GM18907 (cell line): ENCODE data around the gene EYS.
"Not testable (repeated sequence)": the region's sequence is repeated elsewhere in the genome, so short reads cannot be mapped to it uniquely, and the experiment has no call there.

ENCODE experiments used
- ATAC-seq: cut with Tn5 transposase; IDR thresholded peaks from one replicate; pipeline ENCODE4 v1.9.1; 2021; ENCODE audit warnings: mild to moderate bottlenecking, moderate library complexity; ENCODE audit not compliant: unreplicated experiment

Gene EYS

DNA sequence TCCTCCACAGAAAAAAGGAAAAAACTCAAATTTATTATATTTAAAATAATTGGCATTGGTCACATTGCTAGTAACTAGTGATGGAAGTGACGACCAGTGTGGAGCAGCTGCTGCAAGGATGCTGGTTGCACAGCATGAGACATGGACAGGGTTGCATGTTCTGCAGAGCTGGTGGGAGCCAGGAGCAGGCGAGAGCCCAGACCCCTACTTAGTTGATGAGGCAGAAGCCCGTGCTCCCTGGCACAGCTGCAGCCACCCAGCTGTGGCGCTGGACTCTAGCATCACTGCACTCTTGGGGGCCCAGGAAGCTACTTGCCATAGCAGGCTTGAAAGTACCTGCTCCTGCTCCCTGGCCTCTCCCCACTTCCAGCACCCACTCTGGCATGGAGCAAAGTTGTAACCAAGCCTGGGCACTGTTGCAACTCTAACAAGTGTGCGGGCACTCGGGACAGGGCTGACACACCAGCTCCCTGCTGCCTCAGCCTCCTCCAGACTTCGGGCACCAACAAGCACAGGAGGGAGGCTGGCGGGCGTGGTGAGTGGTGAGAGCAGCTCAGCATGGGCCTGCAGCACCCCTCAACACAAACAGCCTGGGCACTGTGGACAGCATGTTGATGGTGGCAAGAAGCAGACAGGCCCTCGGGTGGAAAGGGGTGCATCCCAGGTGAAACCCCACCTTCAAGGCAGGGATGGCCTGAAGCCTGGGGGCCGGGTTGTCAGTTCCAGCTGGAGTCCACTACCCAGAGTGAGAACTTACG, 69.6 kb downstream of the EYS start:
- no peak for ATAC-seq

DNA sequence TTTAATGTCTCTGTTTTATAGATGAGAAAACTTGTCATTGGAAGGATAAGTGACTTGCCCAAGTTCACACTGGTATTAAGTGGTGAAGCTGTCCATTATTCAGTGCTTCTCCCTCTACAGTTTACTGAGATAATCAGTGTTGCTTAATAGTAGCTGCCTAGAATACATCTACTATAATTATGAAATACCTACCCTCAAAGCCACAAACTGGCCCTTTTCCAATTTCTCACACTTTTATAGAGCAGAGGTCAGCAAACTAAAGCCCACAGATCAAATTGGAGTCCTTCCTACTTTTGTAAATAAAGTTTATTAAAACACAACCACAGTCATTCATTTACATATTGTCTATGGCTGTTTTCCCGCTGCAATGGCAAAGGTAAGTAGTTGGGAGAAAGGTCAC, 73.5 kb downstream of the EYS start:
- no peak for ATAC-seq

DNA sequence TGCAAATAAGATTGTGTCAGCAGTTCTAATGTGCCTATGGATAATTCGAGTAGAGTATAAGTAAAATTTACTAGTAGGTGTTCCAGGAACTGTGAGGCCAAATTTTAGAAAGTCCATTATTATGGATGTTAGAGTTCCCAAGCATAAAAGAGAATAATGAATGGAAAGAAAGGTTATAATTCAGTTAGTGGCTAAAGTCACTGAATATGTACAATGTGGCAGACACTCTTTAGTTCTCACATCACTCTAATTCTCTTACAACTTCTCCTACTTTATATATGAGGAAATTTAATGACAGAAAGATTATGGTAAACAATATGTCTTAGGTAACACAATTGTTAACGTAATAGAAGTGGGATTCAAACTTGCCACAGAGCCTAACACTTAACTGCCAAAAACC, 75.3 kb downstream of the EYS start:
- no peak for ATAC-seq

DNA sequence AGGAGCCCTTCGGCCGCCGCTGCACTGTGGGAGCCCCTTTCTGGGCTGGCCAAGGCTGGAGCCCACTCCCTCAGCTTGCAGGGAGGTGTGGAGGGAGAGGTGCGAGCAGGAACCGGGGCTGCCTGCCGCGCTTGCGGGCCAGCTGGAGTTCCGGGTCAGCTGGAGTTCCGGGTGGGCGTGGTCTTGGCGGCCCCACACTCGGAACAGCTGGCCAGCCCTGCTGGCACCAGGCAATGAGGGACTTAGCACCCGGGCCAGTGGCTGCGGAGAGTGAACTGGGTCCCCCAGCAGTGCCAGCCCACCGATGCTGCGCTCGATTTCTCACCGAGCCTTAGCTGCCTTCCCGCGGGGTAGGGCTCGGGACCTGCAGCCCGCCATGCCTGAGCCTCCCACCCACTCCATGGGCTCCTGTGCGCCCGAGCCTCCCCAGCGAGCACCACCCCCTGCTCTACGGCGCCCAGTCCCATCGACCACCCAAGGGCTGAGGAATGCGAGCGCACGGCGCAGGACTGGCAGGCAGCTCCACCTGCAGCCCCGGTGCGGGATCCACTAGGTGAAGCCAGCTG, 79.5 kb downstream of the EYS start:
- ATAC-seq, result not testable (repeated sequence)

DNA sequence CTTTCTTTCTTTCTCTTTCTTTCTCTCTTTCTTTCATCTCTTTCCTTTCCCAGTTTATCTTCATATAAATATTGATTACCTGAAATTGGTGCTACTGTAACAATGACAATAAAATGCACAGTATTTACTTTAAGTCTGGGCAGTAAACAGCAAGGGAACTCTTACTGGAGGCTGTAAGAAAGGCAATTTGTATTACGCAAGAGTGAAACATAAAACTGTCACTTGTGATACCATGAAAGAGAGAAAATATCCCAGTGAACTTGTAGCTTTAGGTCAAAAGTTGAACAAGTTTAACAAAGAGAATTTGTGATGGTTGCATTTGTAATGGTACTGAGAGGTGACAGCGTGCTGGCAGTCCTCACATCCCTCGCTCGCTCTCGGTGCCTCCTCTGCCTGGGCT, 80.0 kb downstream of the EYS start:
- no peak for ATAC-seq

DNA sequence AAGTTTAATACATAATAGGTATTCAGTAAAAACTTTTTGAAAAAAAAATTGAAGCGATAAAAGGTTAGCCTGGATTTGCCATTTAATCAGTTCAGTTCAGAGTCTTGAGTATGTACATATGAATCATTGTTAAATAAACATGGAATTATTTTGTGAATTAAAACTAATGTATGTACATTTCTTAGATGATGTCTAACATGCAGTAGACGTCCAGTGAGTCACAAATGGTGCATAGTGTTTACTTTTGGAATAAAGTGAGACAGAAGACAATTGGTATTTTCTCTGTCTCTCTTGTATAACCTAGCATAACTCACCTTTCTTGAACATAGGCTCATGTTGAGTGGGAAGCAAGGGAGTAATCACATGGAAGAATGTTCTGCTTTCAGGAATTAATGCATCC, 83.5 kb downstream of the EYS start:
- no peak for ATAC-seq

DNA sequence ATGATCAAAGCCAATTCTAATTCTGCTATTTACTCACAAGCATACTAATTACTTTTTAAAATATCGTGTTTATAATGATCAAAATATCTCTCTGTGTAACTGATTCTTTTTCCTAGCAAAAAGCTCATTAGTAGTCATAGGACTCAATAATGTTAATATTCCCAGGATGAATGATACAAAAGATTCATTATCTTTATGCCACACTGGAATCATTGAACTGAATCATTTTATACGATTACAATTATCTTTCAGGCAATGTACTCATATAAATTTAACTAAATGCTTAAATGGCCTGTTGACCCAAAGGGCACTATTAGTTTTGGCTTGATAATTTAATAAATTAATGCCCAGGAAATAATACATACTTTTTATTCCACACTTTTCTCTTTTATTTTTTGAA, 96.3 kb downstream of the EYS start:
- ATAC-seq, result no peak

DNA sequence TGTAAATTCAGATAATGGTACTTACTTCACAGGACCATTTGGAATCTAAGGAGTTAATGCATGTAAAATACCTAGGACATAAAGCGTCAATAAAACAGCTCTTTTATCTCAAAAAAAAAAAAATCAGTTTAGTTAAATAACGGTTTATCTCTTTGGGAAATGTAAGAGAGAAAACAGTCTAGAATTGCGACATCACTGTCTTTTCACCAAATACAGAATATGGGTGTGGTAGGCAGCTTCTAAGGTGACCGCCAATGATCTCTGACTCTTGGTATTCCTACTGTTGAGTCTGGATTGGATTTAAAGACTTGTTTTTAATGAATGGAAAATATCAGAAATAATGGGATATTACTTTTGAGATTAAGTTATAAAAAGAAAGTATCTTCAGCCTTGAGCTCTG, 111.5 kb downstream of the EYS start:
- no peak for ATAC-seq

DNA sequence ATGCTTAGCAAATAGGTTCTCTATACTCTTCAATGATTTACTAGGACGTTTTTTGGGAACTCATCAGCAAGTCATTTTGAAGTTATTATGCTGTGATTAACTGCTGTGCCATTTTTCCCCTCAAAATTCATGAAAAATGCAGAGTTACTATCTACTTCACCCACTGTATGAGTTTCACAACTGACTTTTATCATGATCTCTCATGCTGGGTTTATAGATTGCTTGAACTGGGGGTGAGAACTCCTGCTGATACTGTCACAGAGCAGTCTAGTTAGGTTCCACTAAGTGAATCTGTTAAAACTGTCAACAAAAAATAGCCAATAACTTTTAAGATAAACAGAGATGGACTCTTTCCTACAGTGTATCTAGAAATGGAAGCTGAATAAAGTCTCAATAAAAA, 136.7 kb downstream of the EYS start:
- no peak for ATAC-seq

DNA sequence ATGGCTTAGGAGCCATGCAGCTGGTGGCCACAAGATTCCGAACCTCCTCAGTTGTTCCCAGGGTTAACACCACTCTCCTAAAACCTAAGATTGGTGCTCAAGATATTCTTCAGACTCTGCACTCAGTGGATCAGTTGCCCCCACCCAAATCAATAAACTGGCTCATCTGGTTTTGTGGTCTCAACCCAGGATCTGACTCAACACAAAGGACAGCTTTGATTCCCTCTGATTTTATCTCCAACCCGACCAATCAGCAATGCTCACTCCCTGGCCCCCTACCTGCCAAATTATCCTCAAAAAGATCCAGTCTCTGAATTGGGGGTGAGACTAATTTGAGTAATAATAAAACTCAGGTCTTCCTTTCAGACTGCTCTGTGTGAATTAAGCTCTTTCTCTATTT, 137.5 kb downstream of the EYS start:
- no peak for ATAC-seq

DNA sequence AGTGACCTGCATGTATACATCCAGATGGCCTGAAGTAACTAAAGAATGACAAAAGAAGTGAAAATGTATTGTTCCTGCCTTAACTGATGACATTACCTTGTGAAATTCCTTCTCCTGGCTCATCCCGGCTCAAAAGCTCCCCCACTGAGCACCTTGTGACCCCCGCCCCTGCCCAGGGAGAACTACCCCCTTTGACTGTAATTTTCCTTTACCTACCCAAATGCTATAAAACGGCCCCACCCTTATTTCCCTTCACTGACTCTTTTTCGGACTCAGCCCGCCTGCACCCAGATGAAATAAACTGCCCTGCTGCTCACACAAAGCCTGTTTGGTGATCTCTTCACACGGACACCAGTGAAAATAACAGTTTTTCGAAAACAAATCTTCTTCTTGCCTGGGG, 138.0 kb downstream of the EYS start:
- not testable (repeated sequence) for ATAC-seq

DNA sequence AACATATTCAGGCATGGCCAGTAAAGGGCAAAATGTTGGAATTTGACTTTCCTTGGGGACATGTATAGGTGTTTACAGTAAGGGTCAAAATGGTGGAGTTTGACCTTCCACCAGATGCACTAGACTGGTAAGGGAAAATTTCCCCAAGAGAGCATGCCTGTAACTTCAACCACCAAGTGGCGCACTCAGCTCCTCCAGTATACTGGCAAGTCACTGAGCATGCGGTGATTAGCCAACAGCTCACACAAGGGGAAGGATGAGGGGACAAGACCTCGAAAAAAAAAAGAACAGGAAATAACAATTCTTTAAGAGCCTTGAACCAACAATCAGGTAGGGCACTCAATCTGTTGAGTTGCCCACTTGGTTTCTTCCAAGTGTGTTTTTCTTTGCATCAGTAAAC, 140.9 kb downstream of the EYS start:
- ATAC-seq, result no peak

DNA sequence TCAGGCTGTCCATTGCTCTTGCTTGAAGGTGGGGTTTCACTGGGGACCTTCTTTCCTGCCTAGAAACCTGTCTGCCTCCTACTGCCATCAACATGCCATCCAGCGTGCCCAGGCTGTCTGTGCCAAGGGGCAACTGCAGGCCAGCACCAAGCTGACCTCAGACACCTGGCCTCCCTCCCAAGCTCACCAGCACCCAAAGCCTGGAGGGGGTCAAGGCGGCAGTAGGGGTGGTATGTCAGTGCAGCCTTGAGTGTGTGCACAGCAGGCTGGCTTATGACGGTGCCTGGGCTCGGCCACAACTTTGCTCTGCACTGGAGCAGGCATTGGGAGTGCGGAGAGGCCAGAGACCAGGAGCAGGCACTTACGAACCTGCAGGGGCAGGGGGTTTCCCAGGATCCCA, 149.0 kb downstream of the EYS start:
- ATAC-seq, result no peak

DNA sequence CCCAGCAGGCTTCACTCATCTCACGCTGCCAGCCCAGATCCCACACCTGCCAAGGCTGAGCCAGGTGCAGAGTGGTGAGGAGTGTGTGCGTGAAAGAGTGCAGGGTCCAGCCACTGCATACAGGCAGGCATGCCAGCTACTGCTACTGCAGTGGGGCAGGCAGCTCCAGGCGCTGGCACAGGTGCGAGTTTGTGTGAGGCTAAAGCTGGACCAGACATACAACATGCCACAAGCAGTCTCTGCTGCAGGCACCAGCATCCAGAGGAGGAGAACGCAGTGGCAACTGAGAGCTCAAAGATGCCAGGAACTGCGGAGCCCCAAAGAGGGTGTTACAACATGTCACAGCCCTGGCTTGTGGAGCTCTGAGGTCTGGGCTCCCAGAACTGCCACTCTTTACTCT, 149.8 kb downstream of the EYS start:
- no peak for ATAC-seq

DNA sequence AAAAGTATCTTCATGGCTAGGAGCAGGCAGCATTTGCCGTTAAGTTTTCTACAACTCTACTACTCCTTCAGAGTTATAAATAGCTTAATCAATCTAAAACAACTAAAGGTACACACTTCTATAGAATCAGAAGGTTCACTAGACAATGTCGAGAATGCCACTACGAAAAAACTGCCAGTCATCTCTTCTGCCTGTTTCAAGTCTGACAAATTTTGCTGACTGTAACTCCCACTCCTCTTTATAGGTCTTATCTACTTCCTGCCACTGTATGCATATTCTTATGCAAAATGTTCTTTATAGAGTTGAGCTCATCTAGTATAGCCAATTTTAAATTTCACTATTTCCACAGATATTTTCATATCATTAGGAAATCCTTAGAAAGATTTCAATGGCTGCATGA, 160.1 kb downstream of the EYS start:
- ATAC-seq, result no peak

DNA sequence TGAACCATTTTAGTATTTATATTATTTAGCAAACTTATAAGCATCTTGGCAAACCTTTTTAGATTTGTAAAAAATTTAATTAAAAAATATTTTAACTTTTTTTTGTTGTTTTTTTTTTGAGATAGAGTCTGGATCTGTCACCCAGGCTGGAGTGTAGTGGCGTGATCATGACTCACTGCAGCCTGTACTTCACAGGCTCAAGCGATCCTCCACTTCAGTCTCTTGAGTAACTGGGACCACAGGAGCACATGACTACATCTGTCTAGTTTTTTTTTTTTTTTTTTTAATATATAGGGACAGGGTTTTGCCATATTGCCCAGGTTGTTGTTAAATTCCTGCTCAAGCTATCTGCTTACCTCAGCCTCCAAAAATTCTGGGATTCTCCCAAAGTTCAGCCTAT, 161.1 kb downstream of the EYS start:
- ATAC-seq, result no peak

DNA sequence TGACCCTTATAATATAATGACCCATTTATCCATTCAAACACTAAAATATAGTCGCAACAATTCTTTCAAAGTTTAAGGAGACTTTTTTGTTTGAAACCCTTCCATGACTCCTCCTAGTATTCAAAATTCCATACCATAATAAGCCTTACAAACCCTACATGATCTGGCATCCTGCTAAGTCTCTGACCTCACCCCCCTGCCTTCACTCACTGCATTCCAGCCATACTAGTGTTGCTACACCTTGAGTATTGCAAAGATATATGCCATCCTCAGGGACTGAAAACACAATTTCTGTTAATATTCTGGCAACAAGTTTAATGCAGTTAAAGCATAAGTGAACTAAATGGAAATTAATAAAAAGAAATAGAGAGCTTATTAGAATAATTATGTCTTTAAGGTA, 168.4 kb downstream of the EYS start:
- ATAC-seq, result no peak

DNA sequence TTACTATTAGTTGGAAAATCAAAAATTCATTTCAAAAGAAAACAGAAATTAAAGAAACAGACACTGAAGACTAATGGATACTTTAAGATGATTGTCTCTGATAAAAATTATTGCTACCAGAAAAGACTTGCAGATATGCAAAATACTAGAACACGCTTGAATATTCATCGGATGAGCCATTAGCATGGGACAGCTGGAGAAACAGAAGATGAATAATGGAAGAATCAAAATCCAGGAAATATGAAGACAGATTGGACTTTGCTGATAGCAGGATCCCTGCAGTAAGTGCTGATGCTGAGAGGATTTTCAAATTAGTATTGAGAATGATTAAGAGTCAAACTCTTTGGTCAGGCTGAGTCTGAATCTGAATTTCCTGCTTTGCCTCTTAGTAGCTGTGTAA, 169.4 kb downstream of the EYS start:
- no peak for ATAC-seq

DNA sequence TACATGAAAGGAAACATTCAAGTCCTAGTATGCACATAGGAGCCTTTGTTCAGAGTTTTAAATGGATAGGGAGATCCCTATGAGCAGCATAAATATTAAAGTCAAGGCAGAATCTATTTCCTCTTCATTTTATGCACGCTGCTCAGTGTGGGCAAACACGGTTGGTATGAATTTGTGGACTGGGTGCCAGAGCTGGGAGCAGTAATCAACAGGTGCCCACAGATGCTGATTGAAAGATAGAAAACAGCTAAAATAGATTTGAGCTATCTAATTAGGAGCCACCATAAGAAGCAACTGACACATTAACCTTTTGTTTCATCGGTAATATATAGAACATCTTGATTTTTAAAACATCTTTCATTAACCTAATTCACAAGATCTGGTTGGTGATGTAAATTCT, 175.5 kb downstream of the EYS start:
- no peak for ATAC-seq

DNA sequence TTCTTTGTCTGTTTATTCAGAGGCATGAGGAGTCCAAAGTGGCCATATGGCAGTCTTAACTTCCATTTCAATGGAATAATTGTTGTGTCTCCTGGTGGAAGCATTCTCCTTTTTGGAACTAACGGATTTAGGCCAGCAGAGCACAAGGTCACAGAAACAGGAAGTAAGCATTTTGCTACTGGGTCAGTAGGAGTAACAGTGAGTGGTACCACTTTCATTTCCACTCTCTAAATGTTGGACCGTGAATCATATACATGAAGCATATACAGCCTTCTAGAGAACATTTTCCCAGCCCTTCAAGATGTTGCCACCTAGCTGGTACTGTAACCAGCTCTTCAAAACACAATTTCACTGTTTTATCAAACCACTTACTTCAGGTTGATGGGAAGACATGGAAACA, 182.8 kb downstream of the EYS start:
- no peak for ATAC-seq

DNA sequence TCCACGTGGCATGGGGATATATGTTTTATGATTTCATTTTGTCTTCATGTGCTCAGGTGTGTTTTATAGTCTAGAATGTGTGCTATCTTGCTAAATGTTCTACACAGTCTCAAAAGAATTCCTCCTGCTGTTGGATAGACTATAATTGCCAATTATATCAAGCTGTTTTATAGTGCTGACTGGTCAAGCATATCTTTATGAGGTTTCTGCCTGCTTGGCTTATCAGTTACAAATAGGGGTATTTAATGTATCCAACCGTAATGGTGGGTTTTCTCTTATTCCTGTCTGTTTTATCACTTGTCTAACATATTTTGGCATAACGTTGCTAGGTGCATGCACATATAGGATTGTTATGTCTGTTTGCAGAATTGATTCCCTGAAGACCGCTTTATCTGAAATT, 201.3 kb downstream of the EYS start:
- no peak for ATAC-seq

DNA sequence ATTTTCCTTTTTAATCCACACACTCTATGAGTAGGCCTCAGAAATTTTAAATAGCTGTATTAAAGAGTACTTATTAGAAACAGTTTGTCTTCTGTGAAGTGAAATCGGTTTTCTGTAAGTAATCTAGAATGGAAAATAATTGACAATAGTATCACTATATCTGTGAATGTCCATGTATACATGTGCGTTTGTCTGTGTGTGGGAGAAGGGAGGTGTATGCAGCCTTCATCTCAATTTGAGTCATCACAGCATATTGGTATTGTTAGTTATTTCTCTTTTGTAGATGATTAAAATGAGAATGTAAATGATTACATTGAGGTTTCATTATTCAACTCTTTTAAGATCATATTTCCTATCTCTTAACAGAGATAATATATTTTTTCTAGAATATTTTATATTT, 206.0 kb downstream of the EYS start:
- no peak for ATAC-seq

DNA sequence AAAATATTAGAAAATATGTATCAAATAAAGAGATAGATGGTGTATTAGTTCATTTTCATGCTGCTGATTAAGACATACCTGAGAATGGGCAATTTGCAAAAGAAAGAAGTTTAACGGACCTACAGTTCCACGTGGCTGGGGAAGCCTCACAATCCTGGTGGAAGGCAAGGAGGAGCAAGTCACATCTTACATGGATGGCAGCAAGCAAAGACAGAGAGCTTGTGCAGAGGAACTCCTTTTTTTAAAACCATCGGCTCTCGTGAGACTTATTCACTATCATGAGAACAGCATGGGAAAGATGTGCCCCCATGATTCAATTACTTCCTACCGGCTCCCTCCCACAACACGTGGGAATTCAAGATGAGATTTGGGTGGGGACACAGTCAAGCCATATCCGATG, 223.4 kb downstream of the EYS start:
- not testable (repeated sequence) for ATAC-seq
